PC-3 (cell line): Measurements from ENCODE around the gene ROR1.

Experiments
- CTCF ChIP-seq: fragments of 300-600 bp; sonication (generic); conservative IDR thresholded peaks from 2 replicates; pipeline ENCODE4 v1.5.1; 2017; ENCODE audit warnings: antibody characterized with exemption, low read depth, mild to moderate bottlenecking, low read length
- EZH2 ChIP-seq: fragments of 300-600 bp; sonication (generic); IDR thresholded peaks from one replicate; pipeline ENCODE4 v1.6.1; 2017; ENCODE audit warnings: antibody characterized with exemption, mild to moderate bottlenecking, low read length; ENCODE audit not compliant: unreplicated experiment

DNA sequence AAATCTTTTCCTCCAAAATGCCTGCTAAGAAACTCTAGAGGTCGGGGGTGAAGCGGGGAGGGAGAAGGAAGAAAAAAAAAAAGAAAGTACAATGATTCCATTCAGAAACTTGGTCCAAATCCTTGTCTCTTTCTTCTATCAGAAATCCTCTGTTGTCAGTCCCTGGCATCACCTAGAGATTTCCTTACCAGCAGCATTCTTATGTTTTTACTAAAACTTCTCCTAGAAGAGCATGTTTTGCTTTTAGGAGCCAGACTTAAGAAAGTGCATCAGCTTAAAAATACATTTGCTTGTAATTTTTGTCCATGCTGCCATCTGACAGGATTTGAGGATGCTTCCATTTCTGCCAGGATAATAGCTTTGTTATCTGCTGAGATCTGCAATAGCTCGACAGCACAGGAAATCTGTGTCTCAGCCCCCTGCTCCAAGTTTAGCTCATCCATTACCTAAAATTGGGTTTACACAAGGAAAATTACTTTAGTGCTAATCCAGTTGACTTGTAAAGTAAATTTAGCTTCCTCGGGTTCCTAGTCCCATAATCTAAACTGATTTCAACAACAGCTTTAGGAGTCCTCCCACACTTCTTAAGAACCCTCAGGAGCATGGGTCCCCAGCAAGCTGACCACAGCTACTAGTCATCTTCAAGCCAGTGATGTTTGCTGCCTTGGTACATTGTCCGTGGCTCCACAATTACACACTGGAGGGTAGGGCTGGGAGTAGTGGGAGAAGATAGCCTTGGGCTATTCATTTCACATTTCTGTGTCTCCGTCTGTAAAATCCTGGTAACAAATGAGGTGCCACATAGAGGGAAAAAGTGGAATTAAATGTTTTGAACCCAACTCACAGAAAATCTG, 337.3 kb downstream of the ROR1 start:
- TF ChIP-seq EZH2 (no peak), CTCF (no peak)
